WTC11 (cell line): ENCODE results near the gene TNNT1. TPM values are rescaled to one million over a fixed set of nuclear protein-coding genes. Genes with fewer than 3 reads are reported as not detected.
A peak's percentile ranks its signal among the peaks of the same experiment; 100 is the strongest.

Experiments used
- ATAC-seq: fragments of 200-7000 bp; cut with Tn5 transposase; 2 replicates; pipeline ENCODE4 v1.10.0; 2021; ENCODE audit warnings: mild to moderate bottlenecking, moderate library complexity
- Bru-seq: library from RNA; stranded (reverse); fragments of 400-500 nt; gene quantifications from one replicate; lab custom pipeline; 2021; lab: Mats Ljungman, UMichigan
- CTCF ChIA-PET: fragments of 300-600 bp; sonication (Branson Sonifier 250); formaldehyde crosslinking; loops from one replicate; lab custom pipeline; 2021; ENCODE audit warnings: antibody characterized with exemption; lab: Charles Lee
- POLR2A ChIA-PET: fragments of 350-600 bp; sonication (Branson Sonifier 250); formaldehyde crosslinking; loops from one replicate; lab custom pipeline; 2021; ENCODE audit warnings: antibody characterized with exemption; lab: Charles Lee
- DNase-seq: peaks from one replicate; pipeline ENCODE4 v3.0.0; 2021; ENCODE audit warnings: low spot score
- H3K27ac Mint-ChIP-seq: 2 replicates; pipeline ENCODE4 v1.8.0; 2021; ENCODE audit warnings: mixed read lengths
- H3K27me3 Mint-ChIP-seq: 2 replicates; pipeline ENCODE4 v1.8.0; 2021; ENCODE audit warnings: low read depth, mild to moderate bottlenecking, moderate library complexity, mixed read lengths
- H3K36me3 Mint-ChIP-seq: 2 replicates; pipeline ENCODE4 v1.8.0; 2021; ENCODE audit warnings: mixed read lengths
- H3K4me1 Mint-ChIP-seq: 2 replicates; pipeline ENCODE4 v1.8.0; 2022; ENCODE audit warnings: mixed read lengths
- H3K4me3 Mint-ChIP-seq: 2 replicates; pipeline ENCODE4 v1.8.0; 2021; ENCODE audit warnings: mild to moderate bottlenecking, moderate library complexity, mixed read lengths
- H3K9me3 Mint-ChIP-seq: 2 replicates; pipeline ENCODE4 v1.8.0; 2021; ENCODE audit warnings: mixed read lengths
- ATF1 ChIP-seq: sonication (generic); formaldehyde crosslinking; IDR thresholded peaks from 2 replicates; pipeline ENCODE4 v1.8.1; 2023; ENCODE audit warnings: mild to moderate bottlenecking, moderate library complexity, missing genetic modification reagents
- CREB1 ChIP-seq: sonication (generic); formaldehyde crosslinking; IDR thresholded peaks from 2 replicates; pipeline ENCODE4 v1.8.0; 2023; ENCODE audit warnings: mild to moderate bottlenecking, missing genetic modification reagents
- FOXP1 ChIP-seq: sonication (generic); formaldehyde crosslinking; IDR thresholded peaks from 2 replicates; pipeline ENCODE4 v1.8.0; 2022; ENCODE audit warnings: missing genetic modification reagents, mild to moderate bottlenecking, moderate library complexity, borderline replicate concordance
- GRHL2 ChIP-seq: fragments of 250-450 bp; sonication (Bioruptor Pico); IDR thresholded peaks from 2 replicates; pipeline ENCODE4 v1.8.0; 2022; ENCODE audit warnings: mild to moderate bottlenecking, moderate library complexity; ENCODE audit not compliant: insufficient replicate concordance, severe bottlenecking
- IRF2 ChIP-seq: sonication (generic); formaldehyde crosslinking; IDR thresholded peaks from 2 replicates; pipeline ENCODE4 v1.8.0; 2022; ENCODE audit warnings: low read depth, missing genetic modification reagents, borderline replicate concordance
- KAT7 ChIP-seq: sonication (generic); formaldehyde crosslinking; IDR thresholded peaks from 2 replicates; pipeline ENCODE4 v1.8.1; 2023; ENCODE audit warnings: missing genetic modification reagents, mild to moderate bottlenecking, borderline replicate concordance
- NR1H2 ChIP-seq: sonication (generic); formaldehyde crosslinking; IDR thresholded peaks from 2 replicates; pipeline ENCODE4 v1.9.0; 2021; ENCODE audit warnings: mild to moderate bottlenecking, moderate library complexity, missing genetic modification reagents
- NR3C1 ChIP-seq: sonication (generic); formaldehyde crosslinking; conservative IDR thresholded peaks from 2 replicates; pipeline ENCODE4 v1.8.1; 2023; ENCODE audit warnings: low read depth, mild to moderate bottlenecking, missing genetic modification reagents
- OVOL2 ChIP-seq: fragments of 250-450 bp; sonication (Bioruptor Pico); IDR thresholded peaks from 2 replicates; pipeline ENCODE4 v1.9.0; 2021; ENCODE audit warnings: mild to moderate bottlenecking, borderline replicate concordance
- TCF7 ChIP-seq: sonication (generic); formaldehyde crosslinking; IDR thresholded peaks from 2 replicates; pipeline ENCODE4 v1.8.0; 2022; ENCODE audit warnings: mild to moderate bottlenecking, low read depth, missing genetic modification reagents, moderate library complexity
- ZBTB21 ChIP-seq: sonication (generic); formaldehyde crosslinking; IDR thresholded peaks from 2 replicates; pipeline ENCODE4 v1.8.1; 2023; ENCODE audit warnings: mild to moderate bottlenecking, missing genetic modification reagents, borderline replicate concordance
- ZNF121 ChIP-seq: sonication (generic); formaldehyde crosslinking; IDR thresholded peaks from 2 replicates; pipeline ENCODE4 v1.8.0; 2023; ENCODE audit warnings: missing genetic modification reagents
- ZNF263 ChIP-seq: sonication (generic); formaldehyde crosslinking; IDR thresholded peaks from 2 replicates; pipeline ENCODE4 v1.8.1; 2022; ENCODE audit warnings: low read depth, mild to moderate bottlenecking, moderate library complexity, missing genetic modification reagents
- ZNF423 ChIP-seq: fragments of 250-450 bp; sonication (Bioruptor Pico); IDR thresholded peaks from 2 replicates; pipeline ENCODE4 v2.1.2; 2022; ENCODE audit warnings: mild to moderate bottlenecking, moderate library complexity
- long read RNA-seq, 3 experiments: library from RNA in 1 of 3; library from capped mRNA in 1 of 3; library from polyadenylated mRNA in 1 of 3; unstranded in 2 of 3; stranded (forward) in 1 of 3; transcript quantifications; one replicate each; pipeline ENCODE4 v2.0.0, GENCODE V29; 2021
- total RNA-seq: library from RNA; stranded (reverse); gene quantifications from 3 replicates; pipeline ENCODE4 v1.2.3, GENCODE V29; 2021
- TF ChIP-seq, protein P1 (sequence below): sonication (generic); formaldehyde crosslinking; IDR thresholded peaks from 2 replicates; pipeline ENCODE4 v1.8.0; 2022; ENCODE audit warnings: missing genetic modification reagents
- TF ChIP-seq, protein P2 (sequence below): sonication (generic); formaldehyde crosslinking; IDR thresholded peaks from 2 replicates; pipeline ENCODE4 v1.8.0; 2023; ENCODE audit warnings: mild to moderate bottlenecking, missing genetic modification reagents
- TF ChIP-seq, protein P3 (sequence below): fragments of 250-450 bp; sonication (Bioruptor Pico); IDR thresholded peaks from 2 replicates; pipeline ENCODE4 v1.9.0; 2021; ENCODE audit warnings: moderate library complexity, mild to moderate bottlenecking, inconsistent platforms, borderline replicate concordance

The TNNT1 gene, protein sequence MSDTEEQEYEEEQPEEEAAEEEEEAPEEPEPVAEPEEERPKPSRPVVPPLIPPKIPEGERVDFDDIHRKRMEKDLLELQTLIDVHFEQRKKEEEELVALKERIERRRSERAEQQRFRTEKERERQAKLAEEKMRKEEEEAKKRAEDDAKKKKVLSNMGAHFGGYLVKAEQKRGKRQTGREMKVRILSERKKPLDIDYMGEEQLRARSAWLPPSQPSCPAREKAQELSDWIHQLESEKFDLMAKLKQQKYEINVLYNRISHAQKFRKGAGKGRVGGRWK
- total RNA-seq (50.6 to 127 TPM (median 108 TPM) in 3 replicates), Bru-seq, nascent RNA (percentile 52 among the genes with signal in this experiment)
- long read RNA-seq, experiment 1, transcript TNNT1-208 (11 exons, 1,065 nt): minor isoform, 17 of 169 reads
- long read RNA-seq, experiment 1, transcript TNNT1-204 (10 exons, 995 nt): major isoform, 18 of 169 reads
- long read RNA-seq, experiment 1, partial matches to known transcripts: 13 of 169 reads
- long read RNA-seq, experiment 1, other reads (novel, unspliced or antisense): 120 of 169 reads
- long read RNA-seq, experiment 2, transcript TNNT1-214 (6 exons, 529 nt): major isoform, 7 of 78 reads
- long read RNA-seq, experiment 2, partial matches to known transcripts: 16 of 78 reads
- long read RNA-seq, experiment 2, other reads (novel, unspliced or antisense): 52 of 78 reads
- long read RNA-seq, experiment 3, transcript TNNT1-204 (10 exons, 995 nt): major isoform, 7 of 90 reads
- long read RNA-seq, experiment 3, partial matches to known transcripts: 9 of 90 reads
- long read RNA-seq, experiment 3, other reads (novel, unspliced or antisense): 70 of 90 reads

DNA sequence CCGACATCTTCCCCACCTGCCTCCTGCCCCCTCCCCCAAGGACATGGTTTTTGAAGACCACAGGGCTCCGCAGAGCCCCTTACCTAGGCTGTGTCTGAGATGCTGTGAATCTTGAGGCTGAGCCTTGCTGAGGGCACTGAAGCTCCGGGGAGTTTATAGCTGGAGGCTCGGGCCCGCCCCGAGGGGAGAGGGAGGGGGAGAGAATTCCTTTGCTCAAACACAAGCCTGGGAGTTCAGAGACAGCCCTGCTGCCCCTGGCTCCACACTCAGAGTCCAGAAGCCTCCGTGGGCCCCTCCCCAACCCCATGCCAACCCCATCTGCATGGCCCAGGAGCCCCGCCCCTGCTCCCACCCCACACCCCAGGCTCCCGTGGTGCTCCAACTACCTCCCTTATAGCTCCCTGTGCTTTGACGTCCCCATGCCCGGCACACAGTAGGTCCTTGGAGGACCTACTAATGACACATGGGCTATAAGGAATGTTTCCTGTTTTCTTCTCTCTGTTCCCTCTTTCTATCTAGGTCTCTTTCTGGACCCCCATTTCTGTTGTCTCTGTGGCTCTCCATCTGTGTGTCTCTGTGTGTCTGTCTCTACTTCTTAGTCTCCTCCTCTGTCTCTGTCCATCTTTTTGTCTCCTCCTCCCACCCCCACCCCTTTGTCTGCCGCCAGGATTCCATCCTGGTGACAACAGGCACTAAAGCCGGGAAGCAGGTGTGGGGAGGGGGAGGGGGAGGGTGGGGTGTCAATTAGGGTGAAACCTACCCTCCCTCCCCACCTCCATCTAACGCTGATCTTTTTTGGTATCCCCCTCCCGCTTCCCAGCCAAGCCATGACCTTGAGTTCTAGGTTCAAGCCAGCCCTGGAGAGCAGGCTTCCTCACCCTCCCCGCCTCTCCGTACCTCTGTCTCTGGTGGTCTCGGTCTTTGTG is at the start of gene TNNT1:
TSS of gene TNNT1 (minus strand) at position 129 of the 926 bp plus-strand sequence. CDS start 2,049 bp downstream, outside the sequence.
- peak within 1 kb of the TSS; percentile 84 for H3K27ac Mint-ChIP-seq
- peak; percentile 67 for DNase-seq

DNA sequence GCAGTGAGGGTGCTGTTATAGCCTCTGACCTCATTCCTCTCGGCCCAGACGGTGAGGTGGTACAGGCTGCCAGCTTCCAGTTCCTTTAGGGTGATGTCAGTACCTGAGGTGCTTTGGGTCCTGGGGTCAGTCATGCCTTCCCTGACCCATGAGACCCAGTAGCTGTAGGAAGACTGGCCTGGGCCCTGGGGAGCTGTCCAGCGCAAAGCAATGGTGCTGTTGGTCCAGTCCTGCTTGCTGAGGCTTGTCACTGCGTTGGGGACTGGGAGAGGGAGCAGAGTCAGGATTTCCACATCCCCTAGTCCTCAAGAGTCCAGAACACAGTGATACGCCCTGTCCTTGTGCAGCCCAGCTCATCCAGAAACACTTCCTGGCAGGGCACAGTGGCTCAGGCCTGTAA is 49.6 kb upstream of the TNNT1 start:
- POLR2A ChIA-PET: interaction anchor here (0.6 kb wide), 1 partner anchor 20 kb away, joined by 5 read pairs; no protein-coding TSS in a partner anchor
- ATAC-seq: no peak
- no peak overlapping the region for H3K27ac Mint-ChIP-seq

More for the DNA sequence above, at the start of gene TNNT1:
- ChIA-PET CTCF (interaction anchor here (0.6 to 1.6 kb wide), 8 partner anchors 9 to 318 kb away, joined by 3 to 17 read pairs (median 6); partner anchors contain the start of gene DNAAF3), POLR2A (interaction anchor here (1.0 kb wide), 1 partner anchor 11 kb away, joined by 4 read pairs; no protein-coding TSS in a partner anchor)
- peaks cover 28% of the 10 kb centered on the region for H3K36me3 Mint-ChIP-seq
- H3K27me3 Mint-ChIP-seq: peaks cover 38% of the 10 kb centered on the region
- H3K4me1 Mint-ChIP-seq: peaks cover 38% of the 10 kb centered on the region
- H3K9me3 Mint-ChIP-seq: peaks cover 17% of the 10 kb centered on the region
- peak; percentile 25 for ATAC-seq
- H3K4me3 Mint-ChIP-seq: peak within 1 kb of the TSS; percentile 70
- TF ChIP-seq ZNF263 (CRISPR knock-in tag) (no peak), ZNF121 (CRISPR knock-in tag) (no peak), ZNF423 (CRISPR knock-in tag) (no peak), GRHL2 (CRISPR knock-in tag) (no peak), ATF1 (no peak)
- TF ChIP-seq, protein P1, sequence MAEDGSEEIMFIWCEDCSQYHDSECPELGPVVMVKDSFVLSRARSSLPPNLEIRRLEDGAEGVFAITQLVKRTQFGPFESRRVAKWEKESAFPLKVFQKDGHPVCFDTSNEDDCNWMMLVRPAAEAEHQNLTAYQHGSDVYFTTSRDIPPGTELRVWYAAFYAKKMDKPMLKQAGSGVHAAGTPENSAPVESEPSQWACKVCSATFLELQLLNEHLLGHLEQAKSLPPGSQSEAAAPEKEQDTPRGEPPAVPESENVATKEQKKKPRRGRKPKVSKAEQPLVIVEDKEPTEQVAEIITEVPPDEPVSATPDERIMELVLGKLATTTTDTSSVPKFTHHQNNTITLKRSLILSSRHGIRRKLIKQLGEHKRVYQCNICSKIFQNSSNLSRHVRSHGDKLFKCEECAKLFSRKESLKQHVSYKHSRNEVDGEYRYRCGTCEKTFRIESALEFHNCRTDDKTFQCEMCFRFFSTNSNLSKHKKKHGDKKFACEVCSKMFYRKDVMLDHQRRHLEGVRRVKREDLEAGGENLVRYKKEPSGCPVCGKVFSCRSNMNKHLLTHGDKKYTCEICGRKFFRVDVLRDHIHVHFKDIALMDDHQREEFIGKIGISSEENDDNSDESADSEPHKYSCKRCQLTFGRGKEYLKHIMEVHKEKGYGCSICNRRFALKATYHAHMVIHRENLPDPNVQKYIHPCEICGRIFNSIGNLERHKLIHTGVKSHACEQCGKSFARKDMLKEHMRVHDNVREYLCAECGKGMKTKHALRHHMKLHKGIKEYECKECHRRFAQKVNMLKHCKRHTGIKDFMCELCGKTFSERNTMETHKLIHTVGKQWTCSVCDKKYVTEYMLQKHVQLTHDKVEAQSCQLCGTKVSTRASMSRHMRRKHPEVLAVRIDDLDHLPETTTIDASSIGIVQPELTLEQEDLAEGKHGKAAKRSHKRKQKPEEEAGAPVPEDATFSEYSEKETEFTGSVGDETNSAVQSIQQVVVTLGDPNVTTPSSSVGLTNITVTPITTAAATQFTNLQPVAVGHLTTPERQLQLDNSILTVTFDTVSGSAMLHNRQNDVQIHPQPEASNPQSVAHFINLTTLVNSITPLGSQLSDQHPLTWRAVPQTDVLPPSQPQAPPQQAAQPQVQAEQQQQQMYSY (CRISPR knock-in tag): no peak
- TF ChIP-seq, protein P2, sequence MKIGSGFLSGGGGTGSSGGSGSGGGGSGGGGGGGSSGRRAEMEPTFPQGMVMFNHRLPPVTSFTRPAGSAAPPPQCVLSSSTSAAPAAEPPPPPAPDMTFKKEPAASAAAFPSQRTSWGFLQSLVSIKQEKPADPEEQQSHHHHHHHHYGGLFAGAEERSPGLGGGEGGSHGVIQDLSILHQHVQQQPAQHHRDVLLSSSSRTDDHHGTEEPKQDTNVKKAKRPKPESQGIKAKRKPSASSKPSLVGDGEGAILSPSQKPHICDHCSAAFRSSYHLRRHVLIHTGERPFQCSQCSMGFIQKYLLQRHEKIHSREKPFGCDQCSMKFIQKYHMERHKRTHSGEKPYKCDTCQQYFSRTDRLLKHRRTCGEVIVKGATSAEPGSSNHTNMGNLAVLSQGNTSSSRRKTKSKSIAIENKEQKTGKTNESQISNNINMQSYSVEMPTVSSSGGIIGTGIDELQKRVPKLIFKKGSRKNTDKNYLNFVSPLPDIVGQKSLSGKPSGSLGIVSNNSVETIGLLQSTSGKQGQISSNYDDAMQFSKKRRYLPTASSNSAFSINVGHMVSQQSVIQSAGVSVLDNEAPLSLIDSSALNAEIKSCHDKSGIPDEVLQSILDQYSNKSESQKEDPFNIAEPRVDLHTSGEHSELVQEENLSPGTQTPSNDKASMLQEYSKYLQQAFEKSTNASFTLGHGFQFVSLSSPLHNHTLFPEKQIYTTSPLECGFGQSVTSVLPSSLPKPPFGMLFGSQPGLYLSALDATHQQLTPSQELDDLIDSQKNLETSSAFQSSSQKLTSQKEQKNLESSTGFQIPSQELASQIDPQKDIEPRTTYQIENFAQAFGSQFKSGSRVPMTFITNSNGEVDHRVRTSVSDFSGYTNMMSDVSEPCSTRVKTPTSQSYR (CRISPR knock-in tag): no peak

More for the DNA sequence above, 49.6 kb upstream of the TNNT1 start:
- H3K9me3 Mint-ChIP-seq: no peaks in the 10 kb centered on the region
- no peaks in the 10 kb centered on the region for H3K36me3 Mint-ChIP-seq
- DNase-seq: no peak
- H3K4me1 Mint-ChIP-seq: no peaks in the 10 kb centered on the region
- TF ChIP-seq KAT7 (CRISPR knock-in tag) (no peak), ZBTB21 (CRISPR knock-in tag) (no peak), FOXP1 (CRISPR knock-in tag) (no peak), CREB1 (no peak), NR3C1 (CRISPR knock-in tag) (no peak), TCF7 (no peak), NR1H2 (CRISPR knock-in tag) (no peak), IRF2 (no peak), OVOL2 (CRISPR knock-in tag) (no peak)
- TF ChIP-seq, protein P3, sequence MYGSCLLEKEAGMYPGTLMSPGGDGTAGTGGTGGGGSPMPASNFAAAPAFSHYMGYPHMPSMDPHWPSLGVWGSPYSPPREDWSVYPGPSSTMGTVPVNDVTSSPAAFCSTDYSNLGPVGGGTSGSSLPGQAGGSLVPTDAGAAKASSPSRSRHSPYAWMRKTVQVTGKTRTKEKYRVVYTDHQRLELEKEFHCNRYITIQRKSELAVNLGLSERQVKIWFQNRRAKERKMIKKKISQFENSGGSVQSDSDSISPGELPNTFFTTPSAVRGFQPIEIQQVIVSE (CRISPR knock-in tag): no peak
- peaks cover 37% of the 10 kb centered on the region for H3K27me3 Mint-ChIP-seq
- CTCF ChIA-PET: interaction anchor here (0.7 to 1.6 kb wide), 6 partner anchors 8 to 305 kb away, joined by 3 to 5 read pairs (median 3); no protein-coding TSS in a partner anchor
- H3K4me3 Mint-ChIP-seq: no peak overlapping the region
